GM19328 (cell line): ENCODE data around the gene KIAA1217.

ENCODE experiments used
- ATAC-seq: cut with Tn5 transposase; IDR thresholded peaks from one replicate; pipeline ENCODE4 v1.9.1; 2021; ENCODE audit warnings: mild to moderate bottlenecking, moderate library complexity; ENCODE audit not compliant: unreplicated experiment

KIAA1217 gene

GRCh38 chr10:24242562-24242961 lies 33.6 kb downstream of the KIAA1217 start:
- no peak for ATAC-seq

- ATAC-seq, result no peak
These were observed 37.4 kb downstream of the KIAA1217 start for GRCh38 chr10:24246365-24246764.

- no peak for ATAC-seq
These were observed 38.9 kb downstream of the KIAA1217 start for GRCh38 chr10:24247841-24248240.

- ATAC-seq, result no peak
These were observed 41.0 kb downstream of the KIAA1217 start for GRCh38 chr10:24249829-24250415.

- no peak for ATAC-seq
These were observed 42.6 kb downstream of the KIAA1217 start for GRCh38 chr10:24251547-24251946.

GRCh38 chr10:24254180-24254579 lies 45.2 kb downstream of the KIAA1217 start:
- ATAC-seq, result no peak

GRCh38 chr10:24255115-24255880 lies 46.4 kb downstream of the KIAA1217 start:
- no peak for ATAC-seq

- no peak for ATAC-seq
These were observed 47.0 kb downstream of the KIAA1217 start for GRCh38 chr10:24255881-24256311.

GRCh38 chr10:24256619-24257107 lies 47.7 kb downstream of the KIAA1217 start:
- ATAC-seq, result no peak

GRCh38 chr10:24257588-24257987 lies 48.6 kb downstream of the KIAA1217 start:
- no peak for ATAC-seq

- ATAC-seq, result no peak
These were observed 50.6 kb downstream of the KIAA1217 start for GRCh38 chr10:24259365-24260130.

GRCh38 chr10:24261627-24262026 lies 52.7 kb downstream of the KIAA1217 start:
- ATAC-seq, result no peak

GRCh38 chr10:24262929-24263590 lies 54.1 kb downstream of the KIAA1217 start:
- ATAC-seq, result no peak

GRCh38 chr10:24269476-24269875 lies 60.5 kb downstream of the KIAA1217 start:
- no peak for ATAC-seq

GRCh38 chr10:24272374-24272773 lies 63.4 kb downstream of the KIAA1217 start:
- no peak for ATAC-seq

GRCh38 chr10:24277277-24277676 lies 68.3 kb downstream of the KIAA1217 start:
- no peak for ATAC-seq

- ATAC-seq, result no peak
These were observed 68.8 kb downstream of the KIAA1217 start for GRCh38 chr10:24277771-24278170.

GRCh38 chr10:24278176-24278889 lies 69.4 kb downstream of the KIAA1217 start:
- no peak for ATAC-seq

GRCh38 chr10:24279166-24279565 lies 70.2 kb downstream of the KIAA1217 start:
- no peak for ATAC-seq

- no peak for ATAC-seq
These were observed 78.7 kb downstream of the KIAA1217 start for GRCh38 chr10:24287559-24288195.
